HG02571 (cell line): ENCODE data around the gene PTPRE.

Experiments used
- ATAC-seq: cut with Tn5 transposase; IDR thresholded peaks from one replicate; pipeline ENCODE4 v1.9.1; 2021; ENCODE audit warnings: mild to moderate bottlenecking, moderate library complexity; ENCODE audit not compliant: unreplicated experiment

The PTPRE gene

GRCh38 chr10:128114901-128115300 is 208.0 kb downstream of the PTPRE start:
- no peak for ATAC-seq

GRCh38 chr10:128115356-128115755 is 208.5 kb downstream of the PTPRE start:
- no peak for ATAC-seq

- ATAC-seq = no peak
These were observed 209.3 kb downstream of the PTPRE start for GRCh38 chr10:128116187-128116586.

GRCh38 chr10:128116851-128117615 is 210.1 kb downstream of the PTPRE start:
- no peak for ATAC-seq

GRCh38 chr10:128121750-128122412 is 215.0 kb downstream of the PTPRE start:
- ATAC-seq = no peak

GRCh38 chr10:128122931-128123330 is 216.0 kb downstream of the PTPRE start:
- ATAC-seq = no peak

- no peak for ATAC-seq
These were observed 216.9 kb downstream of the PTPRE start for GRCh38 chr10:128123846-128124245.

GRCh38 chr10:128124813-128125403 is 218.0 kb downstream of the PTPRE start:
- ATAC-seq = no peak

GRCh38 chr10:128125416-128125943 is 218.6 kb downstream of the PTPRE start:
- ATAC-seq = no peak

- peak; percentile 82 for ATAC-seq
These were observed 219.3 kb downstream of the PTPRE start, which contains the start of gene MKI67 for GRCh38 chr10:128125944-128126764. Gene MKI67, minus strand, starts transcription at chr10:128126423. Its CDS starts 756 bp downstream, at chr10:128125667.

GRCh38 chr10:128128582-128128981 is 221.7 kb downstream of the PTPRE start:
- no peak for ATAC-seq

GRCh38 chr10:128130051-128130450 is 223.1 kb downstream of the PTPRE start:
- ATAC-seq = no peak
